Ishikawa (cell line): ENCODE data around the gene ST6GALNAC4.

ENCODE experiments used
- CREB1 ChIP-seq: IDR thresholded peaks from 2 replicates; pipeline ENCODE4 v1.6.1; 2012; ENCODE audit warnings: low read depth
- EGR1 ChIP-seq: IDR thresholded peaks from 2 replicates; pipeline ENCODE4 v1.6.1; 2012
- EP300 ChIP-seq: IDR thresholded peaks from 2 replicates; pipeline ENCODE4 v1.6.1; 2012; ENCODE audit warnings: borderline replicate concordance
- FOXM1 ChIP-seq: IDR thresholded peaks from 2 replicates; pipeline ENCODE4 v1.6.1; 2012; ENCODE audit warnings: low read depth, borderline replicate concordance
- RAD21 ChIP-seq: IDR thresholded peaks from 2 replicates; pipeline ENCODE4 v1.6.1; 2012; ENCODE audit warnings: low read depth
- TCF12 ChIP-seq: IDR thresholded peaks from 2 replicates; pipeline ENCODE4 v1.6.1; 2012; ENCODE audit warnings: low read depth
- TEAD4 ChIP-seq: IDR thresholded peaks from 2 replicates; pipeline ENCODE4 v1.6.1; 2012
- USF1 ChIP-seq: IDR thresholded peaks from 2 replicates; pipeline ENCODE4 v1.6.1; 2012
- YY1 ChIP-seq: IDR thresholded peaks from 2 replicates; pipeline ENCODE4 v1.6.1; 2012; ENCODE audit warnings: low read depth
- ZBTB7A ChIP-seq: IDR thresholded peaks from 2 replicates; pipeline ENCODE4 v1.6.1; 2012; ENCODE audit warnings: low read depth

GRCh38 chr9:127885508-127886281 lies 31.1 kb downstream of the ST6GALNAC4 start:
- TF ChIP-seq CREB1 (no peak), EP300 (no peak), EGR1 (no peak), USF1 (no peak), FOXM1 (no peak), TCF12 (no peak), RAD21 (no peak), TEAD4 (no peak), YY1 (no peak), ZBTB7A (no peak)
